Limb (tissue), 2 donors: ENCODE measurements around the gene PLBD1.

Experiments used
- DNase-seq, 2 donors: peaks; one replicate each; pipeline ENCODE4 v3.0.0-alpha.2; 2016; ENCODE audit errors: extremely low spot score in 2 of 2

Gene PLBD1

DNA sequence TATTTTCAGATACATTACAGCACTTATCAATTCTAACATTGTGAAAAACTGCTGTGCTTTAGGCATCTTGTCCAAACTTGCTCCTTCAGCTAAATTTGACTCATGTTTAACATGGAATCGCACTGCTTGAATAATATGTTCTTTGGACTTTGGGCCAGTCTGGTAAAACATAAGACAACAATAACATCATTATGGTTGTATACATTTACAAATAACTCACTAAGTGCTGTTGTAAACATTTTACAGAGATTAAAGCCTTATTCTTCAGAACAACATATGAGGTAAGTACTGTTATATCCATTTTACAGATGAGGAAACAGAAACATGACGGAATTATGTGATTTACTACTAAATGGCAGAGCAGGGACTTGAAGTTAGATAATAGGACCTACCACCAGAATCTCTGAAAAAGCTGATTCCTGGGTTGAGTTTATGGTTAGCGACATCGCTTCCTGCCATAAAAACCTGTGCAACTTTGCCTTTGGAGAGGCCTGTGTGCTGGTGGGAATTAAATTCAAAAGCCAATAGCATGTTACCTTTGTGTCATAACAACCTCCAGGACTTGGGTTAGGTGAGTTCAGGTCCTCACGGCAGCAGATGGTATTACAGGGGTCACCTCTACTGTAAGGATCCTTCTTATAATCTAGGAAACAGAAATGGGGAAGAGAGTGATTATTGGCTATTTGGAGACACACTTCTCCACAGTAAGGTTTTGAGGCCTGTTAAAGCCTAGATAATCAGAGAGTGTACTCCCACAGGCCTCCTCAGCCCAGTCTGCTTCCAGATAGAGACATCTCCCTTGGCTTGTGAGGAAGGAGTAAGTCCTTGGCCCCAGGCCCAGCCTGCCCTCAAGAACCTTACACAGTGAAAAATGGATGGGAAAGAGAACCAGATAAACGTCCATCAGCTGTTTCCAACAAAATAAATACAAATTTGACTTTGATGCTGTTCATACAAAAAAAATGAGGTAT, 61.8 kb downstream of the PLBD1 start:
- no peak for DNase-seq

DNA sequence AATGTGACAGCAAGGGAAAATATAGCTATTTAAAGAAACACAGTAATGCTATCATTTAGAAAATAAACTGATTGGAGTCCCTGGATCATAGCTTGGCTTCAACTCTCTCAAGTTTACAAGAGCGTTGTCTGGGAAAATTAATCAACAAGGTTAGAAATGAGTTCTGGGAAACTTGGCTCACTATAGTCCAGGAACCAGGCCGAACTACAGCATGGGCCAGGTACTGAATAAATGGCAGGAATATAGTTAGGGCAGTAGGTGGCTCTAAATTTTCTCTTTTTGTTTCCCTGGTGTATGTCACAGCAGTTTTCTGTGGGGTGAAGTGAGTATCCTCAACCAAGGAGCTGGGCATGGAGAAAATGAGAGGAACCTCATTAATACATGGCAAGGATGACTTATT, 72.4 kb downstream of the PLBD1 start:
- DNase-seq, result no peak

DNA sequence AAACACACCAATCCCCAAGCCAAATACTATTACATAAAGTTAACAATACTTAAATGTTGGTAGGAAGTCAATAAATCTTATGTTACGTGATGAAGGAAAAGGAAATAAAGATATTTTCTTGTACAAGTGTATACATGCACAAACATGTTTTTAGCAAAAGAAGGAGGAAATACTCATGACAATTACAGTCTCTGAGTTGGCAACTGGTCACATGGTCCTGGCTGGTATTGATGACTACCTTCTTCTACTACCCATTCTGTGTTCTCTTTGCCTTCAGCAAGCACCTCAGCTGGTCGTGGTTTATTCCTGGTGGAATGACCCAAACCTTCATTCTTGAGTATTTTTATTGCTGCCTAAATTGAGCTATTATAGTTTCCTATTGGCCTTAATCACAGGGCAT, 84.8 kb downstream of the PLBD1 start:
- no peak for DNase-seq

DNA sequence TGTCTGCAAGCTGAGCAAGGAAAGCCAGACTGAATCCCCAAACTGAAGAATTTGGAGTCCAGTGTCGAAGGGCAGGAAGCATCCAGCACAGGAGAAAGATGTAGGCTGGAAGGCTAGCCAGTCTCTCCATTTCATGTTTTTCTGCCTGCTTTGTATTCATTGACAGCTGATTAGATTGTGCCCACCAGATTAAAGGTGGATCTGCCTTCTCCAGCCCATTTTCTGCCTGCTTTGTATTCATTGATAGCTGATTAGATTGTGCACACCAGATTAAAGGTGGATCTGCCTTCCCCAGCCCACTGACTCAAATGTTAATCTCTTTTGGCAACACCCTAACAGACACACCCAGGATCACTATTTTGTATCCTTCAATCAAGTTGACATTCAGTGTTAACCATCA, 85.3 kb downstream of the PLBD1 start:
- DNase-seq, result no peak

DNA sequence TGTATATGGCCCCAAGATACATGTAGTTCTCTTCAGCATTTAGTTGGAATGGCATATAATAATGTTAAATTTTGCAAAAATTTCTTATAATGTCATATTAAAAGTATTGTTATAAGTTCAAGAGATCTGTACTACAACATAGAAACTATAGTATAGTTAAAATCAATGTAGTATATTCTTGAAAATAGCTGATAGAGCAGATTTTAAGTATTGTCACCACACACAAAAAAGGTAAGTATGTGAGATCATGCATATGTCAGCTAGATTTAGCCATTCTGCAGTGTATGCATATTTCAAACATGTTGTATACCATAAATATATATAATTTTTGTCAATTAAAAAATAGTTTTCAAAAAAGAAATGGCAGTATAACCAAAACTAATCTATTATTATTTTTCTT, 86.5 kb downstream of the PLBD1 start:
- DNase-seq, result no peak

DNA sequence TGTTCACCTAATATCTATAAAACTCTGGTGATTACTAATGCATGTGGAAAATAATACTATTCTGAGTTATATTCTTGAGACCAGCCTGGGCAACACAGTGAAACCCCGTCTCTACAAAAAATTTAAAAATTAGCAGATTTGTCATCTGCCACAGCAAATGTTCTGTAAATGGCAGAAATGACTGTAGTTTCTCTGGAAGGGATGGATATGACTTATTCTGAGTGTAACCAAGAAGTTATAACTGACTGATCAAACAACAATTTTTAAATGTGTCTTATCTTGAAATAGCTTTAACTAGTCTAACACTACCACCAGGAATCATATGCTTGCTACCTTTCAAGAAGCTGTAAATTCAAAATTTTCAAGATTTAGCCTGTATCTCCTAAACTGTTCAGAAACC, 88.7 kb downstream of the PLBD1 start:
- DNase-seq, result no peak

DNA sequence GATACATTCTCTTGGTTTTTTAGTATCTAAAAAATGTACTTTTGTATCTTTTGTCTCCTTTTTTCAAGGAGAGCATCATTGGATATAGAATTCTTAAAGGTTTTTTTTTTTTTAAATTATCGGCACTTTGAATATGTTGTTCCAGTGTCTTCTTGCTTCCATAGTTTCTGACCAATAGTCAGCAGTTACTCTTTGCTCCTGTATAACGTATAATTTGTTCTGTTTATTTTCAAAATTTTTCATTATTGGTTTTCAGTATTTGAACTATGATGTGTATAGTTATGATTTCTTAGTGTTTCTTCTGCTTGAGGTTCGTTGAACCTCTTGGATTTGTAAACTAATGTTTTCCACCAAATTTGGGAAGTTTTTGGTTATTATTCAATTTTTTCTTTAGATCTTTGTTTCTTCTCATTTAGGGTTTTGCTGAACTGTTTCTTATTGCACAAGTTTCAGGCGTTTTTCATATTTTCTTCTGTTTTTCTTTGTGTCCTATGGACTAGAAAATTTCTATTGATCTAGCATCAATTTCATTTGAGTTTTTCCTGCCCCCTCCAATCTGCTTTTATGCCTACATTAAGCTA, 93.9 kb downstream of the PLBD1 start:
- DNase-seq, result no peak

DNA sequence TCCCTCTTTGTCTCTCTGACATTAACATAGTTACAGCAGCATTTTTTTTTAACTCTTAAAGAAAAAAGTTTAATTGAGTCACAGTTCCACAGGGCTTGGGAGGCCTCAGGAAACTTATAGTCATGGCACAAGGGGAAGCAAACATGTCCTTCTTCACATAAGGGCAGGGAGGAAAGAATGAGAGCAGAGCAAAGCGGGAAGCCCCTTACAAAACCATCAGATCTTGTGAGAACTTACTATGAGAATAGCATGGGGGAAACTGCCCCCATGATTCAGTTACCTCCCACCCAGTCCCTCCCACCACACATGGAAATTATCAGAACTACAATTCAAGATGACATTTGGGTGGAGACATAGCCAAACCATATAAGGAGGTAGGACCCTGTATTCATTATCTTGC, 96.2 kb downstream of the PLBD1 start:
- DNase-seq, result no peak

DNA sequence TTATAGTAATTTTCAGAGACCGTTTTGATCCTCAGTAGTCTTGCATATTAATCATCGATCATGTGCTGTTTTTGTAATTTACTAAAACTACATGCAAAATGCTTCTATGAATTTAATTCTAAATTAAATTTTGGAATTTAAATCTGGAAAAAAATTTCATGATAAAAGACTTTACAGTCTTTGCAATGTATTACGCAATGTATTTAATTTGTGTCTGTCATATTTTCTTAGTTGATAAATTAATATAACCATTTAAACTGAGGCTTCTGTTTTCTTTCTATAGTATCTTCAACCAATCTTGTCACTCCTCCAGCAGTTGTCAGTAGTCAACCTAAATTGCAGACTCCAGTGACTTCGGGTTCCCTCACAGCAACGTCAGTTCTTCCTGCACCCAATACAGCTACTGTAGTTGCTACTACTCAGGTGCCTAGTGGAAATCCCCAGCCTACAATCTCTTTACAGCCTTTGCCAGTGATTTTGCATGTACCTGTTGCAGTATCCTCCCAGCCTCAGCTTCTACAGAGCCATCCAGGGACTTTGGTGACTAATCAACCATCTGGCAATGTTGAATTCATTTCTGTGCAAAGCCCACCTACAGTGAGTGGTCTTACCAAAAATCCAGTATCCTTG, 107.4 kb downstream of the PLBD1 start:
- no peak for DNase-seq

DNA sequence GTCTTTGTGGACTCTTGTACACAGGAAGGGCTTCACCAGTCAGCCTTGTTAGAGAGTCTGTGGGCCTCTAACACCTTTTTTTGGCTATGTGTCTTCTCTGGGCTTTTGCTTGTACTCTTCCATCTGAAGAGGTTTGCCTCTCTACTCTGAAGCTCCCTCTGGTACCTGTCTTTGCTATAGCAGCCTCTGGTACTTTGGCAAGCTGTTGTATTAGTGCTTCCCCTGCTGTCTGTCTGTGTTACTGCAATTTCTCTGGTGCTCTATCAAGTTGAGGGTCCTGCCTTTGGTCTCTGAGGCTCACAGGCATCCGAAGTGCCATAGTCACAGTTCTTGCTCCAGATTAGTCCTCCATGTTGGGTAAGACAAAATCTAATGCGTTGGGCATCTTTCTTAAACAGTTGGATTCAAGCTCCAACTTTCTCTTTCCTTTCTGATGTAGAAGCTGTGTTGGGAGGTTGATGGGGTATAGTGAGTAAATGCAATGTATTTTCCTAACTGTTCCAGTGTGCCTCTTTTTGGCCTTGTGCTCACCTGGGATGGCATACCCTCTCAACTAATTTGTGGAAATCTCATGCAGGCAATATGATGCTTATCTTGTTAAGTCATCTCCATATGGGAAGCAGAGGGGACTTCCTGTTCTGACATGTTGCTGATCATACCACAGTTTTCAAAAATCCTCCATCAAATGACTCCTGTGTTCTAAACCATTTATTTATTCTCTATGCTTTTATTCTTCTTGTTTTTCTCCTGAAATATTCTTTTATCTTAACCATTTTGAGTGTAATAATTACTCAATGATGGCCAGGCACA, 113.4 kb downstream of the PLBD1 start:
- no peak for DNase-seq
